ENCODE results near the gene SMPD4. TPM values are rescaled to one million over a fixed set of nuclear protein-coding genes. Genes with fewer than 3 reads are reported as not detected.
"Not testable (repeated sequence)": the region's sequence is repeated elsewhere in the genome, so short reads cannot be mapped to it uniquely, and the experiment has no call there.

SMPD4 gene
- total and polyA plus RNA-seq, 4 donors, result 27.3 to 46.4 (median 28.6) TPM

DNA sequence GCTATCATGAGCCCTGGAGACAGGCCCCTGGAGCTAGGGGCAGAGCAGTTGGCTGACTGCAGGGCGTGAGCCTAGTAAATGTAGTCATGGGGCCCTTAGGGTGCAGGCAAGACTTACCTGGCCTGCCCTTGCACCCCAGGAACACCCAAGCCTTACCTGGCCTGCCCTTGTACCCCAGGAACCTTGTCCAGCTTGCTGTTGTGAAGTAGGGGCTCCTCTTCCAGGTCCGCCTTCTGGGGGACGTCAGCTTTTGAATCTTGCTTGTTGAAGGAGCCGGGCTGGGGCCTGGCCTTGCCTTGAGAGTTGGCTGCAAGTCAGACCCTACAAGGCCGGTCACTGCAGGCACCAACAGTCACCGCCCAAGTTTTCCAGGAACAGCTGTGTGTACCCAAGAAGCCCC, 40.4 kb downstream of the SMPD4 start:
- H3K4me3 ChIP-seq; H3K27me3 ChIP-seq (ENCODE audit: control insufficient read depth in 3 of 3, insufficient read depth in 3 of 3, low read length in 2 of 3); H3K9ac ChIP-seq (ENCODE audit: insufficient read depth in 1 of 2, low read length in 2 of 2); H3K4me1 ChIP-seq (ENCODE audit: control insufficient read depth in 5 of 5, insufficient read depth in 5 of 5, low read length in 5 of 5); H3K9me3 ChIP-seq (ENCODE audit: control insufficient read depth in 4 of 4, insufficient read depth in 3 of 4, low read length in 3 of 4); ATAC-seq (ENCODE audit: insufficient read depth, low FRiP score); H3K27ac ChIP-seq (ENCODE audit: low read depth in 1 of 2, low read length in 1 of 2); H3K36me3 ChIP-seq (ENCODE audit: control insufficient read depth in 4 of 4, insufficient read depth in 4 of 4, low read length in 4 of 4); DNase-seq: not testable (repeated sequence)
- WGBS, 2 donors, result 93 to 97% methylated on average over 3 to 4 of the region's 6 CpGs

DNA sequence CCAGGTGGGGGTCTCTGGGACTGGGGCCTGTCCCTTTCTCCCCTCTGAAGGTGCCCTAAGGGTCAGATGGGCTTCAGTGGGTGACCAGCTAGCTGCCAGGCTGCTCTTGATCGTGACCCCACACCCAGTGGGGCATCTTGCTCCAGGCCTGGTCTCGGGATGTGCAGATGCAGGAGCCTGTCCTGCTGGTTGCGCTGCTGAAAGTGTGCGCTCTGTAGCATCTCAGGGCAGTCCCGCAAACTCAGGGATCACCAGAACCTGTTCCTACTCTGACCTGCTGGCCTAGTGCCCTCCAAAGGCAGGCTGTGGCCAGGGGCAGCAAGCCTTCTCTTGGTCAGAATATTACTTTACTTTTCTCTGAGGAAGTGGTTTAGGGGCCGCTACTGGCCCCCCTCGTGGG, 40.9 kb downstream of the SMPD4 start:
- not testable (repeated sequence) for DNase-seq; H3K4me3 ChIP-seq; ATAC-seq (ENCODE audit: insufficient read depth, low FRiP score); H3K27ac ChIP-seq (ENCODE audit: low read depth in 1 of 2, low read length in 1 of 2); H3K9me3 ChIP-seq (ENCODE audit: control insufficient read depth in 4 of 4, insufficient read depth in 3 of 4, low read length in 3 of 4); H3K4me1 ChIP-seq (ENCODE audit: control insufficient read depth in 5 of 5, insufficient read depth in 5 of 5, low read length in 5 of 5); H3K27me3 ChIP-seq (ENCODE audit: control insufficient read depth in 3 of 3, insufficient read depth in 3 of 3, low read length in 2 of 3); H3K36me3 ChIP-seq (ENCODE audit: control insufficient read depth in 4 of 4, insufficient read depth in 4 of 4, low read length in 4 of 4); H3K9ac ChIP-seq (ENCODE audit: insufficient read depth in 1 of 2, low read length in 2 of 2)
- WGBS, 2 donors, result 85 to 87% methylated on average over 7 of the region's 7 CpGs

DNA sequence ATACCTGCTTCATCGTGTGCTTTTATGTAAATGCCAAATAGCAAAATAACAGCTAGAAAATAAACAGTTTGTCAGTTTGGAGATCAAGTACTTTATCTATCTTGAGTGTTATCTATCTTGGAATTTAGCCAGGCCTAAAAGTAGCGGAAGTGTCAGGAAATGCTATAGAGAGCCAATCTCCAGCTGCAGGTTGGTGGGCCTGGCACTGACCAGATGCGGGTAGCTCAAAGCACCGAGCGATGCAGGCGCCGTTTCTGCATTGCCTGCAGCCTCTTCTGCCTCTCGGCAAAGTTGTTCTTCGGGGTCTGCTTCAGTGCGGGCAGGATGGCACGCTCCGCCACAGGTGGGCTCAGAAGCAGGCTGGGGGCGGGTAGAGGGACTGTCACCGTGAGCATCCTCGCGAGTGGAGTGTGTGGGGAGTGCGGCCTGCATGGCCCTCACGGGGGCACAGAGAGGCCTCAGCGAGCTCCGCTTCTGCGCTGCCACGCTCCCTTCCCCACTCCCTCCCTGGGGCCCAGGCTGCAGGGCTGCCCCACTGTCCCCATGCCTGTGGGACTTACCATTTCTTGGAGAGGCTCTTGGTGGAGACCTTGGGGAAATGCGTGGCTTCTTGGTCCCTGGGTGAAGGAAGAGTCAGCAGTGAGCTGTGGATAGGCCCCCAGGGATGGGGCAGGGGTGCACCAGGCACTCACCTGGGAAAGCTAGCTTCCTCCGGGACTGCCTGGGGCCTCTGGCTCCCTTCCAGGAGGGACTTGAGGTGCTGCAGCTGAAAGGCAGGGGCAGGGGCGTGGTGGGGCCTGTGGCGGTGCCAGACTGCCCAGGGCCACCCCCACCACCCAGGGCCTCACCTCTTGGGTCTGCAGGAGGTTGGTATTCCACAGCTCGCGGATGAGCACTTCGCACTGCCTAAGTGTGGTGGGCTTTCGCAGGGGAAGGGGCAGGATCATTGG, 41.8 kb downstream of the SMPD4 start:
- H3K4me1 ChIP-seq (ENCODE audit: control insufficient read depth in 5 of 5, insufficient read depth in 5 of 5, low read length in 5 of 5); H3K9me3 ChIP-seq (ENCODE audit: control insufficient read depth in 4 of 4, insufficient read depth in 3 of 4, low read length in 3 of 4); H3K36me3 ChIP-seq (ENCODE audit: control insufficient read depth in 4 of 4, insufficient read depth in 4 of 4, low read length in 4 of 4); DNase-seq; H3K4me3 ChIP-seq; H3K27me3 ChIP-seq (ENCODE audit: control insufficient read depth in 3 of 3, insufficient read depth in 3 of 3, low read length in 2 of 3); H3K9ac ChIP-seq (ENCODE audit: insufficient read depth in 1 of 2, low read length in 2 of 2); H3K27ac ChIP-seq (ENCODE audit: low read depth in 1 of 2, low read length in 1 of 2); ATAC-seq (ENCODE audit: insufficient read depth, low FRiP score): not testable (repeated sequence)
- 85 to 90% methylated on average over 23 to 29 of the region's 30 CpGs for WGBS, 2 donors

DNA sequence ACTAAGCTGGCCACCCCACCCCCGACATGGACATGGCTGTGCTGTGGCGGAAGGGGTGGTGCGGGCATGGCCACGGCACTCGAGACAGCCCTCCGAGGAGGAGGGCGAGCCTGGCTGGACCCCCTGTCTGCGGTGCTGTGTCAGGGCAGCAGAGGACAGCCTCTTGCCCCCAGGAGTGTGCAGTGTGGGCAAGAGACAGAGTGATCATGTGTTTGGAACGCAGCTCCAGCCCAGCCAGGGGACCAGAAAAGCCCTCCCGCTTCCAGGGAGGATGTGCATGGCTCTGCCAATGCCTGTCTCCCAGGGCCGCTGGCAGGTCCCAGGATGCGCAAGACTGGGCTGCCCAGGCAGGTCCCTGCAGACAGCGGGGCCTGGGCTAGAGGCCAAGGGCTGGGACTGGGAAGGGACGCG, 42.6 kb downstream of the SMPD4 start:
- not testable (repeated sequence) for H3K9me3 ChIP-seq (ENCODE audit: control insufficient read depth in 4 of 4, insufficient read depth in 3 of 4, low read length in 3 of 4); DNase-seq; H3K4me3 ChIP-seq; H3K36me3 ChIP-seq (ENCODE audit: control insufficient read depth in 4 of 4, insufficient read depth in 4 of 4, low read length in 4 of 4); H3K9ac ChIP-seq (ENCODE audit: insufficient read depth in 1 of 2, low read length in 2 of 2); H3K27ac ChIP-seq (ENCODE audit: low read depth in 1 of 2, low read length in 1 of 2); H3K27me3 ChIP-seq (ENCODE audit: control insufficient read depth in 3 of 3, insufficient read depth in 3 of 3, low read length in 2 of 3); ATAC-seq (ENCODE audit: insufficient read depth, low FRiP score); H3K4me1 ChIP-seq (ENCODE audit: control insufficient read depth in 5 of 5, insufficient read depth in 5 of 5, low read length in 5 of 5)
- WGBS, 2 donors, result 82 to 90% methylated on average over 15 of the region's 15 CpGs

DNA sequence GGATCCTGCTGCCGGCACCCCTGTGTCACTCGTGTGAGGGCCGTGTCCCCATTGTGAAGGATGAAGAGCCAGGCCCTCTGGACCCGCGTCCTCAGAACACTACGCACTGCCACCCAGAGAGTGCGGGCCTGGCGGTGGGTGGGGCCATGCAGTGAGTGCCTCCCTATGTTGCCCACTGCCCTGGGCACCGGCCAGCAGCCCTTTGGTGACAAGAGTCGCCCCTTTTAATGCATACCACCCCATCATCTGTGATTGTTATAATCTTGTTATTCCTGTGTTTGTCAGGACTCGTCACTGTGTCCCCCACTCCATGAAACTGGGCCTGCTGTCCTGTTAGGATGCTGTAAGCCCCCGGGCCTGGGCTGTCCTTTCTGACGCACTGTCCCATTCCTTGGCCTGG, 43.1 kb downstream of the SMPD4 start:
- not testable (repeated sequence) for H3K9me3 ChIP-seq (ENCODE audit: control insufficient read depth in 4 of 4, insufficient read depth in 3 of 4, low read length in 3 of 4); H3K9ac ChIP-seq (ENCODE audit: insufficient read depth in 1 of 2, low read length in 2 of 2); ATAC-seq (ENCODE audit: insufficient read depth, low FRiP score); H3K4me1 ChIP-seq (ENCODE audit: control insufficient read depth in 5 of 5, insufficient read depth in 5 of 5, low read length in 5 of 5); DNase-seq; H3K27ac ChIP-seq (ENCODE audit: low read depth in 1 of 2, low read length in 1 of 2); H3K36me3 ChIP-seq (ENCODE audit: control insufficient read depth in 4 of 4, insufficient read depth in 4 of 4, low read length in 4 of 4); H3K27me3 ChIP-seq (ENCODE audit: control insufficient read depth in 3 of 3, insufficient read depth in 3 of 3, low read length in 2 of 3); H3K4me3 ChIP-seq
- whole genome bisulfite sequencing, 2 donors, result 86 to 89% methylated on average over 7 to 12 of the region's 13 CpGs

DNA sequence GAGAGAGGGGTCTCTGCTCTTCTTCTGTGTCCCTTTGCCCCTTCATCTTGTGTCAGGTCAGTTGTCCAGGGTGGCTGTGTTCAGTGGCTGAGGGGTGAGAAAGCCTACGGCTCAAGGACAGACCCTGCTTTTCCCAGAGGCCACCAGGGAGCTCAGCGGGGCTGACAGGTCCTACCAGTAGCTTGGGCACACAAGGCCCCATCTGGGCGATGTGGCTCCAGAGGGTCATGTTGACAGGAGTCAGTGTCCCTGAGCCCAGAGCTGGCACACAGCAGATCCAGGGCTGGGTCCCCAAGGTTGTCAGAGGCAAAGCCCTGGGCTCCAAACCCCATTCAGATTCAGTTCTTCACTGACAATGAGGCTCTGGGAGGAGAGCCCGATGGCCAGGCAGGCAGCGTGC, 44.3 kb downstream of the SMPD4 start:
- not testable (repeated sequence) for H3K4me1 ChIP-seq (ENCODE audit: control insufficient read depth in 5 of 5, insufficient read depth in 5 of 5, low read length in 5 of 5); DNase-seq; H3K27ac ChIP-seq (ENCODE audit: low read depth in 1 of 2, low read length in 1 of 2); H3K27me3 ChIP-seq (ENCODE audit: control insufficient read depth in 3 of 3, insufficient read depth in 3 of 3, low read length in 2 of 3); H3K36me3 ChIP-seq (ENCODE audit: control insufficient read depth in 4 of 4, insufficient read depth in 4 of 4, low read length in 4 of 4); H3K9me3 ChIP-seq (ENCODE audit: control insufficient read depth in 4 of 4, insufficient read depth in 3 of 4, low read length in 3 of 4); ATAC-seq (ENCODE audit: insufficient read depth, low FRiP score); H3K9ac ChIP-seq (ENCODE audit: insufficient read depth in 1 of 2, low read length in 2 of 2); H3K4me3 ChIP-seq
- WGBS, 2 donors, result 88 to 91% methylated on average over 4 to 5 of the region's 5 CpGs

DNA sequence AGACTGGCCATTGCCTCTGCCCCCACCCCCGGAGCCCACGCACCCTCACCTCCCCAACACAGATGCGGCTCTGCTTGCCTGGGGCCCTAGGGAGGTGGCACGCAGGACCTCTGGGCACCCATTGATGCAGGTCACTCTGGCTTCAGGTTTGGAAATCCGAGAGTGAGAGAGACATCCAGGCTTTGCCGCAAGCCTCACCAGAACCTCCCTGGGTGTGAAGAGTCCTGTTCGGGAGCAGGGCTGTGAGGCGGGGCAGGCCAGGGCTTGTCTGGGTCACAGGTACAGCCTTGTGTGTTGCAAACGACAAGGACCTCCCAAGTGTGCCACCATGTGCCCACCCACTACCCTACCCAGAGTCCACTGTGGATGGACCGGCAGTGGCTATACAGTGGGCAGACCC, 44.9 kb downstream of the SMPD4 start:
- not testable (repeated sequence) for H3K9me3 ChIP-seq (ENCODE audit: control insufficient read depth in 4 of 4, insufficient read depth in 3 of 4, low read length in 3 of 4); DNase-seq; H3K9ac ChIP-seq (ENCODE audit: insufficient read depth in 1 of 2, low read length in 2 of 2); H3K27ac ChIP-seq (ENCODE audit: low read depth in 1 of 2, low read length in 1 of 2); H3K36me3 ChIP-seq (ENCODE audit: control insufficient read depth in 4 of 4, insufficient read depth in 4 of 4, low read length in 4 of 4); H3K27me3 ChIP-seq (ENCODE audit: control insufficient read depth in 3 of 3, insufficient read depth in 3 of 3, low read length in 2 of 3); H3K4me1 ChIP-seq (ENCODE audit: control insufficient read depth in 5 of 5, insufficient read depth in 5 of 5, low read length in 5 of 5); H3K4me3 ChIP-seq; ATAC-seq (ENCODE audit: insufficient read depth, low FRiP score)
- WGBS, 2 donors, result 88 to 95% methylated on average over 8 to 9 of the region's 10 CpGs
